OCI-LY3 (cell line): Measurements from ENCODE around the gene TIRAP.

ENCODE experiments used
- EZH2phosphoT487 ChIP-seq: fragments of 200-600 bp; shearing (Covaris generic); IDR thresholded peaks from 2 replicates; pipeline ENCODE4 v1.6.1; 2018; ENCODE audit warnings: antibody characterized with exemption, mixed run types, low read depth
- TF ChIP-seq, protein P1 (sequence below): fragments of 200-600, 300-600 bp; sonication (generic); IDR thresholded peaks from 2 replicates; pipeline ENCODE4 v1.5.1; 2014; ENCODE audit warnings: antibody characterized with exemption, low read length, low read depth

GRCh38 chr11:126334659-126335462 is 52.0 kb downstream of the TIRAP start:
- TF ChIP-seq, protein P1, sequence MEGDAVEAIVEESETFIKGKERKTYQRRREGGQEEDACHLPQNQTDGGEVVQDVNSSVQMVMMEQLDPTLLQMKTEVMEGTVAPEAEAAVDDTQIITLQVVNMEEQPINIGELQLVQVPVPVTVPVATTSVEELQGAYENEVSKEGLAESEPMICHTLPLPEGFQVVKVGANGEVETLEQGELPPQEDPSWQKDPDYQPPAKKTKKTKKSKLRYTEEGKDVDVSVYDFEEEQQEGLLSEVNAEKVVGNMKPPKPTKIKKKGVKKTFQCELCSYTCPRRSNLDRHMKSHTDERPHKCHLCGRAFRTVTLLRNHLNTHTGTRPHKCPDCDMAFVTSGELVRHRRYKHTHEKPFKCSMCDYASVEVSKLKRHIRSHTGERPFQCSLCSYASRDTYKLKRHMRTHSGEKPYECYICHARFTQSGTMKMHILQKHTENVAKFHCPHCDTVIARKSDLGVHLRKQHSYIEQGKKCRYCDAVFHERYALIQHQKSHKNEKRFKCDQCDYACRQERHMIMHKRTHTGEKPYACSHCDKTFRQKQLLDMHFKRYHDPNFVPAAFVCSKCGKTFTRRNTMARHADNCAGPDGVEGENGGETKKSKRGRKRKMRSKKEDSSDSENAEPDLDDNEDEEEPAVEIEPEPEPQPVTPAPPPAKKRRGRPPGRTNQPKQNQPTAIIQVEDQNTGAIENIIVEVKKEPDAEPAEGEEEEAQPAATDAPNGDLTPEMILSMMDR = no peak
- no peak for TF ChIP-seq EZH2phosphoT487
